KMS-11 (cell line): Measurements from ENCODE around the gene CPOX.
"Not testable (repeated sequence)": the region's sequence is repeated elsewhere in the genome, so short reads cannot be mapped to it uniquely, and the experiment has no call there.

ENCODE experiments used
- H2AFZ ChIP-seq: fragments of 200-600 bp; sonication (generic); 2 replicates; pipeline ENCODE4 v1.6.1; 2016; ENCODE audit warnings: antibody characterized with exemption, mixed run types, low read depth
- H3K27ac ChIP-seq: fragments of 200-600 bp; sonication (generic); 2 replicates; pipeline ENCODE4 v1.6.1; 2016; ENCODE audit warnings: mild to moderate bottlenecking, mixed run types
- H3K27me3 ChIP-seq: fragments of 200-600 bp; sonication (generic); 2 replicates; pipeline ENCODE4 v1.6.1; 2017; ENCODE audit warnings: mild to moderate bottlenecking, low read depth, mixed run types, moderate library complexity; ENCODE audit not compliant: insufficient read depth
- H3K36me3 ChIP-seq: fragments of 200-600 bp; sonication (generic); 2 replicates; pipeline ENCODE4 v1.6.1; 2017; ENCODE audit warnings: mild to moderate bottlenecking, mixed run types; ENCODE audit not compliant: insufficient read depth
- H3K4me1 ChIP-seq: fragments of 200-600 bp; sonication (generic); 2 replicates; pipeline ENCODE4 v1.6.1; 2016; ENCODE audit warnings: mild to moderate bottlenecking, low read depth, mixed run types; ENCODE audit not compliant: poor library complexity, severe bottlenecking
- H3K4me2 ChIP-seq: fragments of 200-600 bp; sonication (generic); 2 replicates; pipeline ENCODE4 v1.7.0; 2016; ENCODE audit warnings: mild to moderate bottlenecking, mixed run types
- H3K4me3 ChIP-seq: fragments of 200-600 bp; sonication (generic); IDR thresholded peaks from 2 replicates; pipeline ENCODE4 v1.6.1; 2017; ENCODE audit warnings: low read depth, low read length, mixed read lengths; ENCODE audit not compliant: insufficient read depth
- H3K79me2 ChIP-seq: fragments of 200-600 bp; sonication (generic); 2 replicates; pipeline ENCODE4 v1.6.1; 2016; ENCODE audit warnings: low read depth, mixed run types; ENCODE audit not compliant: insufficient read depth
- H3K9ac ChIP-seq: fragments of 200-600 bp; sonication (generic); 2 replicates; pipeline ENCODE4 v1.6.1; 2016; ENCODE audit warnings: mild to moderate bottlenecking, mixed run types
- H4K20me1 ChIP-seq: fragments of 200-600 bp; sonication (generic); 2 replicates; pipeline ENCODE4 v1.6.1; 2016; ENCODE audit warnings: mild to moderate bottlenecking, mixed run types; ENCODE audit not compliant: insufficient read depth
- CTCF ChIP-seq: fragments of 200-600 bp; sonication (generic); conservative IDR thresholded peaks from 2 replicates; pipeline ENCODE4 v1.6.1; 2017; ENCODE audit warnings: low read depth, mild to moderate bottlenecking, antibody characterized with exemption, low read length, moderate library complexity, mixed read lengths

CPOX gene

GRCh38 chr3:98593046-98593936, at the start of gene CPOX:
TSS of gene CPOX (minus strand) at chr3:98593611. CDS start at chr3:98593504, 107 bp downstream.
- Histone ChIP-seq H3K4me3 (no peak within 1 kb of the TSS), H3K9ac (peak within 1 kb of the TSS; percentile 49), H3K27ac (peak within 1 kb of the TSS; percentile 49), H3K4me2 (peak within 1 kb of the TSS; percentile 63), H2AFZ (peak within 1 kb of the TSS; percentile 85), H3K79me2 (peaks cover 25% of the 10 kb centered on the region), H4K20me1 (no peaks in the 10 kb centered on the region), H3K36me3 (no peaks in the 10 kb centered on the region; the same call in 1 of the 2 replicates), H3K27me3 (no peaks in the 10 kb centered on the region), H3K4me1 (peaks cover 26% of the 10 kb centered on the region)
- TF ChIP-seq CTCF: no peak

- H2AFZ ChIP-seq, H3K79me2 ChIP-seq, H3K27me3 ChIP-seq, H3K27ac ChIP-seq, H3K4me2 ChIP-seq, H3K4me1 ChIP-seq, H4K20me1 ChIP-seq, H3K9ac ChIP-seq, H3K36me3 ChIP-seq, H3K4me3 ChIP-seq: not testable (repeated sequence)
Observed at GRCh38 chr3:98642769-98643168, 49.4 kb upstream of the CPOX start.

- not testable (repeated sequence) for H3K4me3 ChIP-seq, H3K27me3 ChIP-seq, H3K9ac ChIP-seq, H3K36me3 ChIP-seq, H4K20me1 ChIP-seq, H3K27ac ChIP-seq, H2AFZ ChIP-seq, H3K4me2 ChIP-seq, H3K79me2 ChIP-seq, H3K4me1 ChIP-seq
Observed at GRCh38 chr3:98641756-98642155, 48.3 kb upstream of the CPOX start.

DNA sequence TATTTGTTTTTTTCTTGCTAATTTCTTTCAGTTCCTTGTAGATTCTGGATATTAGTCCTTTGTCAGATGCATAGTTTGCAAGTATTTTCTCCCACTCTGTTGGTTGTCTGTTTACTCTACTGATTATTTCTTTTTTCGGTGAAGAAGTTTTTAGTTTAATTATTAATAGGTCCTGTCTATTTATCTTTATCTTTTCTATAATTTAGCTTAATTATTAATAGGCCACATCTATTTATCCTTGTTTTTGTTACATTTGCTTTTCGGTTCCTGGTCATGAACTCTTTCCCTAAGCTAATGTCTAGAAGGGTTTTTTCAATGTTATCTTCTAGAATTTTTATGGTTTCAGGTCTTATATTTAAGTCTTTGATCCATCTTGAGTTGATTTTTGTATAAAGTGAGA, 45.1 kb upstream of the CPOX start:
- not testable (repeated sequence) for H3K27ac ChIP-seq, H3K36me3 ChIP-seq, H3K4me1 ChIP-seq, H3K4me3 ChIP-seq, H3K9ac ChIP-seq, H3K79me2 ChIP-seq, H4K20me1 ChIP-seq, H3K4me2 ChIP-seq, H2AFZ ChIP-seq, H3K27me3 ChIP-seq

DNA sequence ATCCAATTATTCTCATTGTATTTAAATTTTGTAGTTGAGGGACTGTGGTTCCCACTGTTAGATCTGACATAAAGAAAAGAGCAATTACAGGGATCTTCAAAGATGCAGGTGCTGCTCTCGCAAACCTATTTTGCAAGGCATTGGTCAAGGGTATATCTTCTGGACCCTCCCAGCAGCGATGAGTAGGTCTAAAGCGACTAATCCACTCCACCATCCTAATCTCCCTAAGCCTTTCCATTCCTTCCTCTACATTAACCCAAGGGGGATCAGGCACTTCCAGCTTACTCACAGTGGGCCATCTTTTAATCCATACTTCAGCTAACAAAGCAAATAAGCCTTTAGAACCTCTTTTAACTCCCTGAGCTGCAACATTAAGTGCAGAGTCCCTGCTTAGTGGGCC, 37.0 kb upstream of the CPOX start:
- no peak overlapping the region for H3K9ac ChIP-seq
- no peak overlapping the region for H2AFZ ChIP-seq
- no peaks in the 10 kb centered on the region for H3K36me3 ChIP-seq
- H3K27ac ChIP-seq: no peak overlapping the region
- H3K4me2 ChIP-seq: no peak overlapping the region
- TF ChIP-seq CTCF: no peak
- no peaks in the 10 kb centered on the region for H3K4me1 ChIP-seq
- H3K4me3 ChIP-seq: no peak overlapping the region
- H4K20me1 ChIP-seq: no peaks in the 10 kb centered on the region
- no peaks in the 10 kb centered on the region for H3K27me3 ChIP-seq
- no peaks in the 10 kb centered on the region for H3K79me2 ChIP-seq

- H3K27me3 ChIP-seq: no peaks in the 10 kb centered on the region
- no peaks in the 10 kb centered on the region for H4K20me1 ChIP-seq
- no peak overlapping the region for H3K27ac ChIP-seq
- no peaks in the 10 kb centered on the region for H3K4me1 ChIP-seq
- no peak overlapping the region for H3K4me2 ChIP-seq
- H3K36me3 ChIP-seq: no peaks in the 10 kb centered on the region
- H3K9ac ChIP-seq: no peak overlapping the region
- no peak overlapping the region for H2AFZ ChIP-seq
- H3K79me2 ChIP-seq: no peaks in the 10 kb centered on the region
- no peak for TF ChIP-seq CTCF
- H3K4me3 ChIP-seq: no peak overlapping the region
Observed at GRCh38 chr3:98628317-98628716, 34.9 kb upstream of the CPOX start.
